DND-41 (cell line): ENCODE results near the gene GLE1.

ENCODE experiments used
- EZH2 ChIP-seq: IDR thresholded peaks from 3 replicates; pipeline ENCODE4 v1.6.1; 2012; ENCODE audit warnings: borderline replicate concordance, low read depth, mild to moderate bottlenecking, moderate library complexity, low read length, inconsistent platforms; ENCODE audit not compliant: severe bottlenecking
- TF ChIP-seq, protein P1 (sequence below): IDR thresholded peaks from 2 replicates; pipeline ENCODE4 v1.5.1; 2012; ENCODE audit warnings: borderline replicate concordance, low read length, moderate library complexity, mild to moderate bottlenecking; ENCODE audit not compliant: poor library complexity, severe bottlenecking; ENCODE audit errors: extremely low read depth

DNA sequence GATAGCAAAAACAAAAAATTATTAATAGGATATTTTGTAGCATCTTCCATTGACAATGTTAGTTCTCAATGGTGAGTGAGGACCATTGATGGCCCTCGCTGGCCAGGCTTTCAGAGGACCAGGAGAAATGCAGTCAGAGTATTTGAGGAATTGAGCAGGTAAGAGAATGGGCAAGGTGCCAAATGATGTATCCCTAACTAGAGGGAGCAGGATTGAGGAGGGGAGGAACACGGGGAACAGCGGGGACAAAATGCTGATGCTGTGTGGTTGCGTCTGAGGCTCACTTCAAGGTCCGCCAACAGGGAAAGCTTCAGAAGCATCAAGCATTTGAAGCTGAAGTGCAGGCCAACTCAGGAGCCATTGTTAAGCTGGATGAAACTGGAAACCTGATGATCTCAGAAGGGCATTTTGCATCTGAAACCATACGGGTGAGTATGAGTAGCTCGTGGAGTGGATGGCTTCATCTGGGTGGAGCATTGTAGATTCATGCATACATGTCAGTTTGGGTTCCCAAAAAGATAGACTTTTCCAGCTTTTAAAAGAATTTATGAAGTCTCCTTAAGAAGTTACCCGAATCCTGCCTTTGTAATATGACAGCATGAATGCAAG lies 64.1 kb downstream of the GLE1 start:
- TF ChIP-seq, protein P1, sequence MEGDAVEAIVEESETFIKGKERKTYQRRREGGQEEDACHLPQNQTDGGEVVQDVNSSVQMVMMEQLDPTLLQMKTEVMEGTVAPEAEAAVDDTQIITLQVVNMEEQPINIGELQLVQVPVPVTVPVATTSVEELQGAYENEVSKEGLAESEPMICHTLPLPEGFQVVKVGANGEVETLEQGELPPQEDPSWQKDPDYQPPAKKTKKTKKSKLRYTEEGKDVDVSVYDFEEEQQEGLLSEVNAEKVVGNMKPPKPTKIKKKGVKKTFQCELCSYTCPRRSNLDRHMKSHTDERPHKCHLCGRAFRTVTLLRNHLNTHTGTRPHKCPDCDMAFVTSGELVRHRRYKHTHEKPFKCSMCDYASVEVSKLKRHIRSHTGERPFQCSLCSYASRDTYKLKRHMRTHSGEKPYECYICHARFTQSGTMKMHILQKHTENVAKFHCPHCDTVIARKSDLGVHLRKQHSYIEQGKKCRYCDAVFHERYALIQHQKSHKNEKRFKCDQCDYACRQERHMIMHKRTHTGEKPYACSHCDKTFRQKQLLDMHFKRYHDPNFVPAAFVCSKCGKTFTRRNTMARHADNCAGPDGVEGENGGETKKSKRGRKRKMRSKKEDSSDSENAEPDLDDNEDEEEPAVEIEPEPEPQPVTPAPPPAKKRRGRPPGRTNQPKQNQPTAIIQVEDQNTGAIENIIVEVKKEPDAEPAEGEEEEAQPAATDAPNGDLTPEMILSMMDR = no peak
- TF ChIP-seq EZH2 = no peak
